Measurements from ENCODE around the gene ZDHHC3. TPM values are rescaled to one million over a fixed set of nuclear protein-coding genes. Genes with fewer than 3 reads are reported as not detected.

Gene ZDHHC3
- polyA plus RNA-seq (ENCODE audit: insufficient read length) = 41.0 TPM

- DNase-seq = peak; percentile 92
Measured at GRCh38 chr3:44976002-44976815, at the start of gene ZDHHC3, which contains the start of gene EXOSC7. Gene ZDHHC3 (minus strand): TSS chr3:44976174. CDS start chr3:44959436, 16,738 bp downstream. Gene EXOSC7 (plus strand): TSS chr3:44976244. CDS start chr3:44976278, 34 bp downstream.

GRCh38 chr3:45024542-45025255 lies 48.7 kb upstream of the ZDHHC3 start:
- DNase-seq = no peak

- no peak for DNase-seq
Measured at GRCh38 chr3:45023675-45024074, 47.7 kb upstream of the ZDHHC3 start.

- peak; percentile 85 for DNase-seq
Measured at GRCh38 chr3:45021524-45022297, 45.7 kb upstream of the ZDHHC3 start.

GRCh38 chr3:45020534-45020933 lies 44.6 kb upstream of the ZDHHC3 start:
- no peak for DNase-seq

- no peak for DNase-seq
Measured at GRCh38 chr3:45017821-45018220, 41.8 kb upstream of the ZDHHC3 start.

- DNase-seq = no peak
Measured at GRCh38 chr3:45016916-45017315, 40.9 kb upstream of the ZDHHC3 start.

- DNase-seq = no peak
Measured at GRCh38 chr3:45012577-45012976, 36.6 kb upstream of the ZDHHC3 start.

GRCh38 chr3:45011756-45012508 lies 36.0 kb upstream of the ZDHHC3 start:
- DNase-seq = no peak

GRCh38 chr3:45010811-45011333 lies 34.9 kb upstream of the ZDHHC3 start:
- DNase-seq = no peak

GRCh38 chr3:45009868-45010267 lies 33.9 kb upstream of the ZDHHC3 start:
- DNase-seq = no peak

- no peak for DNase-seq
Measured at GRCh38 chr3:45008117-45008516, 32.1 kb upstream of the ZDHHC3 start.

- DNase-seq = no peak
Measured at GRCh38 chr3:45007091-45007490, 31.1 kb upstream of the ZDHHC3 start.

GRCh38 chr3:45003859-45004258 lies 27.9 kb upstream of the ZDHHC3 start:
- no peak for DNase-seq

- no peak for DNase-seq
Measured at GRCh38 chr3:45003406-45003805, 27.4 kb upstream of the ZDHHC3 start.

- DNase-seq = no peak
Measured at GRCh38 chr3:45002720-45003119, 26.7 kb upstream of the ZDHHC3 start.

GRCh38 chr3:45002139-45002660 lies 26.2 kb upstream of the ZDHHC3 start:
- no peak for DNase-seq

- DNase-seq = no peak
Measured at GRCh38 chr3:45001738-45002137, 25.8 kb upstream of the ZDHHC3 start.

GRCh38 chr3:45000823-45001222 lies 24.8 kb upstream of the ZDHHC3 start:
- DNase-seq = no peak

GRCh38 chr3:44999782-45000181 lies 23.8 kb upstream of the ZDHHC3 start:
- no peak for DNase-seq

- no peak for DNase-seq
Measured at GRCh38 chr3:44996556-44996969, 20.6 kb upstream of the ZDHHC3 start.

Data from hindlimb muscle (tissue), 1 donor.